Stimulated activated CD8-positive, alpha-beta memory T cell treated with anti-CD3 and anti-CD28 coated beads, Interleukin-7, amount 100 ng/mL, for 4 hours (primary cell): ENCODE results near the gene RO60.

Experiments
- DNase-seq, 2 donors: peaks; one replicate each; pipeline ENCODE4 v3.0.0-alpha.2; 2020; ENCODE audit warnings: low read depth in 2 of 2

The RO60 gene

GRCh38 chr1:193108471-193108870 lies 49.1 kb downstream of the RO60 start:
- no peak for DNase-seq
